Pulmonary artery endothelial cell (primary cell): ENCODE measurements around the gene CALHM6. TPM values are rescaled to one million over a fixed set of nuclear protein-coding genes. Genes with fewer than 3 reads are reported as not detected.
"Not testable (repeated sequence)": the region's sequence is repeated elsewhere in the genome, so short reads cannot be mapped to it uniquely, and the experiment has no call there.

Experiments
- DNase-seq: peaks from one replicate; pipeline ENCODE4 v3.0.0-alpha.2; 2011; ENCODE audit warnings: low read depth, low spot score
- total RNA-seq: library from RNA; depleted of rRNA; stranded (reverse); fragments of >200 nt; gene quantifications from 2 replicates; pipeline ENCODE4 v1.2.3, GENCODE V29; 2014

Gene CALHM6
- total RNA-seq, 1 donor from 2014 or later, result 0.40 TPM

GRCh38 chr6:116476002-116476678, 15.0 kb downstream of the CALHM6 start:
- no peak for DNase-seq

GRCh38 chr6:116482780-116483179, 21.6 kb downstream of the CALHM6 start:
- no peak for DNase-seq

- no peak for DNase-seq
These were observed 22.4 kb downstream of the CALHM6 start for GRCh38 chr6:116483616-116484015.

GRCh38 chr6:116485559-116486184, 24.5 kb downstream of the CALHM6 start:
- no peak for DNase-seq

- DNase-seq, result no peak
These were observed 30.6 kb downstream of the CALHM6 start for GRCh38 chr6:116491610-116492330.

GRCh38 chr6:116492331-116493067, 31.3 kb downstream of the CALHM6 start:
- DNase-seq, result peak; percentile 65

- not testable (repeated sequence) for DNase-seq
These were observed 34.0 kb downstream of the CALHM6 start for GRCh38 chr6:116495161-116495560.

- DNase-seq, result no peak
These were observed 36.0 kb downstream of the CALHM6 start for GRCh38 chr6:116497113-116497676.

GRCh38 chr6:116500969-116501433, 39.8 kb downstream of the CALHM6 start:
- DNase-seq, result no peak

GRCh38 chr6:116507324-116507723, 46.1 kb downstream of the CALHM6 start:
- DNase-seq, result no peak

- no peak for DNase-seq
These were observed 47.4 kb downstream of the CALHM6 start for GRCh38 chr6:116508527-116508926.

- DNase-seq, result peak; percentile 74
These were observed 50.4 kb downstream of the CALHM6 start, which contains the start of gene CALHM5 for GRCh38 chr6:116511424-116512110. Gene CALHM5 (plus strand): TSS chr6:116511639. CDS start chr6:116511697, 58 bp downstream.

GRCh38 chr6:116512111-116512559, 51.0 kb downstream of the CALHM6 start:
- no peak for DNase-seq

GRCh38 chr6:116512734-116513133, 51.6 kb downstream of the CALHM6 start:
- no peak for DNase-seq

Other genes with a start within 250 kb of the CALHM6 start
- 11.1 and 14.4 TPM in 2 replicates for gene TSPYL4, start 207.3 kb upstream of the CALHM6 start, total RNA-seq
- gene TSPYL1, start 181.4 kb upstream of the CALHM6 start, total RNA-seq, result 92.8 and 113 TPM in 2 replicates
- gene DSE, start 90.4 kb upstream of the CALHM6 start, total RNA-seq, result 64.2 and 66.1 TPM in 2 replicates
- gene CALHM5, start 50.3 kb downstream of the CALHM6 start, total RNA-seq, result 7.8 and 14.8 TPM in 2 replicates
- 0.04 and 0.07 TPM in 2 replicates for gene TRAPPC3L, start 84.3 kb downstream of the CALHM6 start, total RNA-seq
- gene CALHM4, start 92.4 kb downstream of the CALHM6 start, total RNA-seq, result 0.13 and 0.28 TPM in 2 replicates
- gene RWDD1, start 110.1 kb downstream of the CALHM6 start, total RNA-seq, result 24.7 and 25.9 TPM in 2 replicates
- 0.04 and 0.13 TPM in 2 replicates for gene RSPH4A, start 155.1 kb downstream of the CALHM6 start, total RNA-seq
- gene ZUP1, start 207.4 kb downstream of the CALHM6 start, total RNA-seq, result 12.5 and 19.1 TPM in 2 replicates
- gene KPNA5, start 219.8 kb downstream of the CALHM6 start, total RNA-seq, result 10.5 and 12.2 TPM in 2 replicates